Right cardiac atrium (tissue), 5 donors: ENCODE data around the gene GPC6. TPM values are rescaled to one million over a fixed set of nuclear protein-coding genes. Genes with fewer than 3 reads are reported as not detected.

Experiments
- ATAC-seq, 2 donors: fragments of 200-7000 bp; cut with Tn5 transposase; one replicate each; pipeline versions ENCODE4 v1.8.0 to v1.9.1; 2020; ENCODE audit warnings: moderate library complexity in 2 of 2, mild to moderate bottlenecking in 1 of 2
- DNase-seq, 3 donors: peaks; one replicate each; pipeline ENCODE4 v3.0.0-alpha.2; 2020
- H3K27ac ChIP-seq: one replicate; pipeline ENCODE4 v1.5.1; 2013; ENCODE audit warnings: mild to moderate bottlenecking, low read length, control low read depth, moderate library complexity
- H3K27me3 ChIP-seq: one replicate; pipeline ENCODE4 v1.6.1; 2013; ENCODE audit not compliant: control insufficient read depth, insufficient read depth
- H3K4me1 ChIP-seq: one replicate; pipeline ENCODE4 v1.6.1; 2013; ENCODE audit warnings: low read length; ENCODE audit not compliant: control insufficient read depth, insufficient read depth
- H3K4me3 ChIP-seq: one replicate; pipeline ENCODE4 v1.5.1; 2013; ENCODE audit warnings: low read length, control low read depth
- H3K9me3 ChIP-seq: one replicate; pipeline ENCODE4 v1.6.1; 2013; ENCODE audit warnings: low read length; ENCODE audit not compliant: control insufficient read depth
- WGBS: extraction: QIAGEN DNeasy Blood & Tissue Kit; methylation state at CpG from one replicate; pipeline ENCODE4 v1.1.7; 2013; 5-methylcytosine and 5-hydroxymethylcytosine counted together
- intact Hi-C, 4 donors: fragments of 100-400 bp; cut with DNase I; formaldehyde crosslinking; loops; one replicate each; pipeline versions ENCODE4 v1.11.0 to v1.14.0; 2022 to 2023
- polyA plus RNA-seq: library from polyadenylated mRNA; stranded (reverse); fragments of 200-250 nt; gene quantifications from one replicate; pipeline ENCODE4 v1.2.3, GENCODE V29; 2013
- total RNA-seq, 4 donors: library from RNA; stranded (reverse); fragmentation: NEBNext Ultra II Directional; extraction: Animal tissue kit (Norgen Biotek cat#: 25700); gene quantifications; one replicate each; pipeline ENCODE4 v1.2.1, GENCODE V29; 2021
- donor health status: healthy with polysubstance abuse.
- donor health status: DM: no; HTN: yes; CAD: no.
- donor health status: DM: no; HTN: no; CAD: no.
- donor health status: DM: no; HTN: yes; CAD: no; lungs with severe emphysema.
- donor health status: DM: yes; HTN: yes; CAD: no.

GPC6 gene
- total and polyA plus RNA-seq, 5 donors = 1.5 to 11.0 (median 5.3) TPM

- Histone ChIP-seq H3K4me3 (no peak overlapping the region), H3K27ac (no peak overlapping the region), H3K4me1 (no peaks in the 10 kb centered on the region), H3K9me3 (no peaks in the 10 kb centered on the region), H3K27me3 (no peaks in the 10 kb centered on the region)
- no peak for ATAC-seq
- intact Hi-C loops = no loop called here
- no peak for DNase-seq
Measured at GRCh38 chr13:94243551-94243950, 1016.9 kb downstream of the GPC6 start.

- Histone ChIP-seq H3K27me3 (no peaks in the 10 kb centered on the region), H3K27ac (no peak overlapping the region), H3K9me3 (no peaks in the 10 kb centered on the region), H3K4me3 (no peak overlapping the region), H3K4me1 (no peaks in the 10 kb centered on the region)
- DNase-seq (no peak), ATAC-seq (no peak)
- WGBS = 90% methylated on average over 1 of the region's 1 CpG
- intact Hi-C loops = no loop called here
Measured at GRCh38 chr13:94246495-94246894, 1019.9 kb downstream of the GPC6 start.

- H3K4me1 ChIP-seq = no peaks in the 10 kb centered on the region
- no peak overlapping the region for H3K27ac ChIP-seq
- ATAC-seq (no peak), DNase-seq (no peak)
- intact Hi-C loops = no loop called here
- H3K4me3 ChIP-seq = no peak overlapping the region
- no peaks in the 10 kb centered on the region for H3K9me3 ChIP-seq
- WGBS = 92% methylated on average over 1 of the region's 1 CpG
- no peaks in the 10 kb centered on the region for H3K27me3 ChIP-seq
Measured at GRCh38 chr13:94247890-94248289, 1021.3 kb downstream of the GPC6 start.

- Histone ChIP-seq H3K9me3 (no peaks in the 10 kb centered on the region), H3K4me1 (no peaks in the 10 kb centered on the region), H3K27me3 (no peaks in the 10 kb centered on the region), H3K4me3 (no peak overlapping the region), H3K27ac (no peak overlapping the region)
- WGBS = 95% methylated on average over 2 of the region's 2 CpGs
- DNase-seq = no peak
- ATAC-seq = no peak
- intact Hi-C loops = no loop called here
Measured at GRCh38 chr13:94248454-94249228, 1022.0 kb downstream of the GPC6 start.

- Histone ChIP-seq H3K27ac (no peak overlapping the region), H3K27me3 (no peaks in the 10 kb centered on the region), H3K4me3 (no peak overlapping the region), H3K9me3 (no peaks in the 10 kb centered on the region), H3K4me1 (no peaks in the 10 kb centered on the region)
- DNase-seq = no peak
- ATAC-seq = no peak
- WGBS = 70% methylated on average over 1 of the region's 1 CpG
- intact Hi-C loops = no loop called here
Measured at GRCh38 chr13:94249512-94249911, 1022.9 kb downstream of the GPC6 start.

GRCh38 chr13:94251831-94252608, 1025.4 kb downstream of the GPC6 start:
- ATAC-seq (peak in 1 of 2 donors; percentile 59), DNase-seq (peak; percentile 28 to 61 (median 47))
- WGBS = 50% methylated on average over 9 of the region's 9 CpGs
- Histone ChIP-seq H3K27me3 (no peaks in the 10 kb centered on the region), H3K4me3 (no peak overlapping the region), H3K27ac (no peak overlapping the region), H3K4me1 (no peaks in the 10 kb centered on the region), H3K9me3 (no peaks in the 10 kb centered on the region)
- intact Hi-C loops = no loop called here

- H3K9me3 ChIP-seq = no peaks in the 10 kb centered on the region
- no peak overlapping the region for H3K4me3 ChIP-seq
- no peaks in the 10 kb centered on the region for H3K27me3 ChIP-seq
- no peaks in the 10 kb centered on the region for H3K4me1 ChIP-seq
- no peak for ATAC-seq
- no peak overlapping the region for H3K27ac ChIP-seq
- no peak for DNase-seq
- intact Hi-C loops = no loop called here
Measured at GRCh38 chr13:94254737-94255136, 1028.1 kb downstream of the GPC6 start.

GRCh38 chr13:94256721-94257120, 1030.1 kb downstream of the GPC6 start:
- intact Hi-C loops = no loop called here
- H3K27me3 ChIP-seq = no peaks in the 10 kb centered on the region
- H3K27ac ChIP-seq = no peak overlapping the region
- no peak overlapping the region for H3K4me3 ChIP-seq
- 84% methylated on average over 1 of the region's 1 CpG for WGBS
- no peak for DNase-seq
- no peaks in the 10 kb centered on the region for H3K9me3 ChIP-seq
- no peaks in the 10 kb centered on the region for H3K4me1 ChIP-seq
- no peak for ATAC-seq

- Histone ChIP-seq H3K4me1 (no peaks in the 10 kb centered on the region), H3K27me3 (no peaks in the 10 kb centered on the region), H3K4me3 (no peak overlapping the region), H3K9me3 (no peaks in the 10 kb centered on the region), H3K27ac (no peak overlapping the region)
- DNase-seq = no peak
- intact Hi-C loops = no loop called here
- no peak for ATAC-seq
- WGBS = 87% methylated on average over 1 of the region's 1 CpG
Measured at GRCh38 chr13:94259984-94260383, 1033.4 kb downstream of the GPC6 start.

- WGBS = 81% methylated on average over 3 of the region's 3 CpGs
- DNase-seq (no peak), ATAC-seq (no peak)
- Histone ChIP-seq H3K4me3 (no peak overlapping the region), H3K27ac (no peak overlapping the region), H3K27me3 (no peaks in the 10 kb centered on the region), H3K9me3 (no peaks in the 10 kb centered on the region), H3K4me1 (no peaks in the 10 kb centered on the region)
- intact Hi-C loops = no loop called here
Measured at GRCh38 chr13:94261163-94261562, 1034.6 kb downstream of the GPC6 start.

- no peak overlapping the region for H3K4me3 ChIP-seq
- no peak for ATAC-seq
- no peaks in the 10 kb centered on the region for H3K4me1 ChIP-seq
- intact Hi-C loops = no loop called here
- WGBS = 94% methylated on average over 3 of the region's 3 CpGs
- H3K27me3 ChIP-seq = no peaks in the 10 kb centered on the region
- no peaks in the 10 kb centered on the region for H3K9me3 ChIP-seq
- H3K27ac ChIP-seq = no peak overlapping the region
- no peak for DNase-seq
Measured at GRCh38 chr13:94263038-94263437, 1036.4 kb downstream of the GPC6 start.
